GM19023 (cell line): Measurements from ENCODE around the gene IFITM1.
A peak's percentile ranks its signal among the peaks of the same experiment; 100 is the strongest.

Experiments used
- ATAC-seq: cut with Tn5 transposase; IDR thresholded peaks from one replicate; pipeline ENCODE4 v1.9.1; 2021; ENCODE audit warnings: mild to moderate bottlenecking, moderate library complexity; ENCODE audit not compliant: unreplicated experiment

The IFITM1 gene

DNA sequence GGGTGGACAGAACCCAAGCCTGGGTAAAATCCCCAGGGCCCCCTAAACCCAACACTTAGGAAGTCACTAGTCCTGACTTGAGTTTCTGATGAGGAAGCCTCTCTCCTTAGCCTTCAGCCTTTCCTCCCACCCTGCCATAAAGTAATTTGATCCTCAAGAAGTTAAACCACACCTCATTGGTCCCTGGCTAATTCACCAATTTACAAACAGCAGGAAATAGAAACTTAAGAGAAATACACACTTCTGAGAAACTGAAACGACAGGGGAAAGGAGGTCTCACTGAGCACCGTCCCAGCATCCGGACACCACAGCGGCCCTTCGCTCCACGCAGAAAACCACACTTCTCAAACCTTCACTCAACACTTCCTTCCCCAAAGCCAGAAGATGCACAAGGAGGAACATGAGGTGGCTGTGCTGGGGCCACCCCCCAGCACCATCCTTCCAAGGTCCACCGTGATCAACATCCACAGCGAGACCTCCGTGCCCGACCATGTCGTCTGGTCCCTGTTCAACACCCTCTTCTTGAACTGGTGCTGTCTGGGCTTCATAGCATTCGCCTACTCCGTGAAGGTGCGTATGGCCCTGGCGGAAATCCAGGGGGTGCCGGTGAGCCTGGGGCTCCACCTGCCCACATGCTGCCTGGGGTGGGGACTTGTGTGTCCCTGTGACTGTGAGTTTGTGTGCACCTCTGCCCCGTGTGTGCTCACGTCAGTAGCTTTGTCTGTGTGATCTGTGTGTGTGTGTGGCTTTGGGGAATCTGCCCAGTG lies at the start of gene IFITM1:
Gene IFITM1 (plus strand): TSS at position 254 of the 767 bp plus-strand sequence. CDS start 131 bp downstream, at position 385.
- no peak for ATAC-seq

DNA sequence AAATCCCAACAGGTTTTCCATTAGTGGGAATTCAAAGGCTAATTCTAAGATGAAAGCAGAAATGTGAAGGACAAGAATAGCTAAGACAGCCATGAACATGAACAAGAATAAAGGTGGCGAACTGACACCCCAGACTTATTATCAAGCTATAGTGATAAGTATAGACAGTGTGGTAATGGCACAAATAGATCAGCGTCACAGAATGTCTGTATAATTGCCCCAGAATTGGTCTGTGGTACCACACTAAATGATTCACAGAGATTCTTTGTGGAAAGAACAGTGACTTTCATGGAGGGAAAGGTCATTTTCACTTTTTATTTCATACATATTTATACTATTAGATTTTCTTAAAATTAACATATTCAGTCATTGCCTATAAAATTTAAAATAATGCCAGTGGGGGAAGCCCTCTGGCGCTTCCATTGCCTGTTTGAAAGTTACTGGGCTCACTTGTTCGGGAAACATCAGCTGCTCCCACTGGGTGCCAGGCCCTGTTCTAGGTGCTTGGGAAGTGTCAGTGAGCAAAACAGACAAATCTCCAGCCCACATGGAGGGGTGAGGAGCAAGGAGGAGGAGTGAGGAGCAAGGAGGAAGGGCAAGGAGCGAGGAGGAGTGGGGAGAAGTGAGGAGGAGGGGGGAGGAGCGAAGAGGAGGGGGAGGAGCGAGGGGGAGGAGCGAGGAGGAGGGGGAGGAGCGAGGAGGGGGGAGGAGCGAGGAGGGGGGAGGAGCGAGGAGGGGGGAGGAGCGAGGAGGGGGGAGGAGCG lies 47.0 kb upstream of the IFITM1 start:
- ATAC-seq: no peak

DNA sequence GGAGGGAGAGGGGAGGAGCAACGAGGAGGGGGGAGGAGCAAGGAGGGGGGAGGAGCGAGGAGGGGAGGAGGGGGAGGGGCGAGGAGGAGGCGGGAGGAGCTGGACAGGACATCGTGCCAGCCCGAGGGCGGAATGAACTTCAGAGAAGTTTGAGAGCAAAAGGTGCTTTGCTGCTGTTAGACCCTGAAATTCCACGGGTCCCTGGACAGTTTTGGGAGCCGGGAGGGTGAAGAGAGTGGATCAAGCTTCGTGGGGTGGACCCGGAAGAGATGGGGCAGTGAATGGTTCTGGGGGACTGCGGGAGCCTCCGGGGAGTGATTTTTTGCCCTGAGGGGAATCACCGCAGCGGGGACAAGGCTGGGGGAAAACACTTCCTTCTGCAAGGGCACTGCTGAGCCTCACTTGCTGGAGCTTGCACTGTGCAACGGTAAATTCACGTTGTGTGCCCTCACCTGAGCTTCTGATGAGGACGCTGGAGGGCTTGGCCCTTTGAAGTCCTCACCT lies 46.3 kb upstream of the IFITM1 start:
- no peak for ATAC-seq

DNA sequence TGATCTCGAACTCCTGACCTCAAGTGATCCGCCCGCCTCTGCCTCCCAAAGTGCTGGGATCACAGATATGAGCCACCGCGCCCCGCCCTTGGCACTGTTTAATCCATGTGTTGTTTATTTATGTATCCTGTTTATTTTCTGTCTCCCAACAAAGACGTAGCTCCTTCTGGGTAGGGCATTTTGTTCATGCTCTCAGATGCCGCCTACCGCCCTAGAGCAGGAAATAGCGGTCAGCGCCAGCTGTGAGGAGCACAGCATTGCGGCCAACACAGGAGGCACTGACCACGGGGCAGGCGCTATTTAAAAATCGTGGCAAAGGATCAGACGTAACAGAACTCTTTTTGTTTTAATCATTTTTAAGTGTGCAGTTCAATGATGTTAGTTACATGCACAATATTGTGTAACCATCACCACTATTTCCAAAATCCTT lies 45.1 kb upstream of the IFITM1 start:
- ATAC-seq: peak; percentile 60

DNA sequence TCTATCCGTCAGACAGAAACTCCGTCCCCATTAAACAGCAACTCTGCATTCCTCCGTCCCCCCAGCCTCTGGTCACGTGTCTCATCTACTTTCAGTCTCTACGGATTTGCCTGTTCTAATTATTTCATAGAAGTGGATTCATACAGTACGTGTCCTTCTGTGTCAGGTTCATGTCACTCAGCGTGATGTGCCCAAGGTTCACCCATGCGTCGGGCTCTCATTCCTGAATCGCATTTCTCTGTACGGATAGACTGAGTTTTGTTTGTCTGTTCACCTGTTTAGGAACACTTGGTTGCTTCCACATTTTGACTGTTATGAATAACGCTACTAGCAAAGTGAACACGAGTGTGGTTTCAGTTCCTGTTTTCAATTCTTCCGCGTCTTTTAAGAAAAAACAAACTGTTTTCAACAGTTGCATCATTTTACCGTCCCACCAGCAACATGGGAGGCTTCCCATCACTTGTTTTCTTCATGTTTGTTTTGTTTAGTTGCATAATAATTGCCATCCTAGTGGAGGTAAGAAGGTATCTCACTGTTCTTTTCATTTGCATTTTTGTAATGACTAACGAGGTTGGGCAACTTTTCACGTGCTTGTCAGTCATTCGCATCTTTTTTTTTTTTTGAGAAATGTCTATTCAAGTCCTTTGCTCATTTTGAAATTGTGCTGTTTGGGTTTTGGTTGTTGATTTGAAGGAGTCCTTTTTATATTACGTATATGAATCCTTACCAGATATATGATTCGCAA lies 44.5 kb upstream of the IFITM1 start:
- peak; percentile 65 for ATAC-seq

DNA sequence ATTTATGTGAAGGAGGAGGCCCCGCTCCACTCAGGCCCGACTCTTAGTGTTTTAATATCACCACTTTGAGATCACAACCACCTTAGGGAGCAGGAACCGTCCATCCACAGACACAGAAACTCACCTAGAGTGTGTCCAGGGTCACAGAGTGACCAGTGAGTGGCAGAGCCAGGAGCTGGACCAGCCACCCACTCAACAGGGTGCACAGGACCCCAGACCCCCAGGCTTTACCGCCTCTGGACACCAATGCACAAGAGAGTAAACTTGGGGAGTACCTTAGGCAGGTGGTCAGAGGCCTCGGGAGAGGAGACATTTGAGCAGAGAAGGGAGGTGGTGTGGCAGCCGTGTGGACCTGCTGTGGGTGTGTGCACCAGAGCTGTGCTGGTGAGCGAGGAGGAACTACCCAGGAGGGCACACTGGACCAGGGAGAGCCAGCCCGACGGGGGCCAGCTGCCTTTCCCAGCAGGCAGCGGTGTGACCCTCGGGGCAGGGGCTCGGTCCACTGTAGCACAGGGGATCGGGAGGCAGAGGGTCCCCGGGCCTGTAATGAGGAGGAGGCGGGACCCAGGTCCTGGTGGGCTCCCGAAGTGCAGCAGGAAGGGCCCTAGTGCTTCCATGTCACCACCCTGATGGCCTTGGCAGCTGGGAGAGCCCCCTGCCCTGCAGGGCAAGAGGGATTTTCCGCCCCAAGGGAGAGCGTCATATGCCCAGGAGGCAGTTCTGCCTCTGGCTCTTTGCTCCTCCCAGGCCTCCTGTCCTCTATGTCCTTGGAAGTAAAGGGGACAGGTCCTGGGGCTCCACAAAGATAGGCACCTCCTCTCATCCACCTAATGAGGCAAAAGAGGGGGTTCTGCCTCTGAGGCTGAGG lies 43.2 kb upstream of the IFITM1 start:
- ATAC-seq: no peak

DNA sequence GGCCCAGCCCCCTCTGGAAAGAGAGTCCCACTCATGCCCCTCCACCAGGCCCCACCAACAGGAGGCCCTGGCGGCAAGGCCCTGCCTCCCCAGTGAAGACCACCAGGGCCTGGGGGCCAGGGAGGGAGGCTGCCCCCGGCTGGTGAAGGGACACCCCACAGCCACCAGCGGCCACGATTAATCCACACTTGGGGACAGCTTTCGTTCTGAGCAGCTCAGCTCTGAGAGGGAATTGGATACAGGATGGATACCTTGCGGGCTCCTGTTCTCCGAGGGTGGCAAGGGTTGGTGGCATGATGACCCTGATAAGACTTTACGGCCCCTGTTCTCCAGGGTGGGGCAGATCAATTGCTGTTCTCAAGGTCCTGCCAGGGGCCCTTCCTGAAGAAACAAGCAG lies 42.5 kb upstream of the IFITM1 start:
- ATAC-seq: no peak

DNA sequence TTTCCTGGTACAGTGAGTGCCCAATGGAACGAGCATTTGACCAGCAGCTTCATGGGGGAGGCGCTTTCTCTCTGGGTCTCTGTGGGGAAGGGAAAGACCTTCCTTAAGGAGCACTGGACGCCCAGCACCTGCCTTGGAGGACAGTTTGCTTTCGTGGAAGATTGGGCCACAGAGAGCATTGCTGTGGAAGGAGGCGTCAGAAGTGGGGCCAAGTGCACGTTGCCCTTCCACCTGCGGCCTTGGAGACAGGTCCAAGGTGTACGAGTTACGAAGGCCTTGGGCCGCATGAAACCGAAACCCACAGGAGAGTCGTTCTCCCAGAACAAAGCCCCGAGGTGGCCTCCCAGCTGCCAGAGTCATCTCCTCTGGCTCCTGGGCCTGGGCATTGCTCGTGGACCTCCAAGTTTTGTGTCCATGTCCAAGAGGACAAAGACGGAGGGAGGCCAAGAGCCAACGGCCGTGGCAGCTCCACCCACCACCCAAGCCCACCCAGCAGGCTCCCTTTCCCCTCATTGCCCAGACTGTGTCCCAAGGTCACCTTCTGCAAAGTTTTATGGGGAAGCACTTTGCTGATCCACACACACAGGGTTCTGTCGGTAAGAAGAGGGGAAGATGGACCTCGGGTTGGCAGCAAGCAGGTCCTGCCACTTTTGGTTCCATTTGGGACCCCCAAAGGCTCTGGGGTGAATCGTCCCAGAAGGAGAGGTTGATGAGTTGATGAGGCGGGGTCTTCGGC lies 41.5 kb upstream of the IFITM1 start:
- no peak for ATAC-seq

DNA sequence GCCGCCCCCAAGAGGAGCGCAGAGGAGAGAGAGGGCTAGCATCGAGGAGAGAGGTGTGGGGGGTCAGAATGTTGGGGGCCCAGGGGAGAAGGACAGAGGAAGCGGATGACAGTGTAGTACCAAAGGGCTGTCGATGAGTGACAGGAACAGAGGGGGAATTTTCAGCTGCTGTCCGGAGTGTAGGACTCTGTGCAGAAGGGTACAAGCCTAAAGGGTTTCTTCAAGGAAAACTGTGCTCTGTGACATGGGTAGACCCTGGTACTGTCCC lies 41.0 kb upstream of the IFITM1 start:
- ATAC-seq: no peak

DNA sequence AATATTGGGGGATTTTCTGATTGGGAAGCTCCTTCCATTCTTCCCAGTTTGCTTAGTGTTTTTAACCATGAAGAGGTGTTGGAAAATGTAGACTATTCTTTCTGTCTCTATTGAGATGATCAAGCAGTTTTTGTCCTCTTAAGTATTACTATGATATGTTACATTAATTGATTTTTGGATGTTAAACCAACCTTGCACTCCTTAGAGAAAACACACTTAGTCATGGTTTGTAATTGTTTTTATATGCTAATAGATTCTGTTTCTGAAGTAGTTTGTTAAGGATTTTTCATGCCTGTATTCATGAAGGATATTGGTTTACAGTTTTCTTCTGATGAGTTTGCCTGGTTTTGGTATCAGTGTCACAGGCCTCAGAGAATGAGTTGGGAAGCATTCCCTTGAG lies 37.6 kb upstream of the IFITM1 start:
- no peak for ATAC-seq

DNA sequence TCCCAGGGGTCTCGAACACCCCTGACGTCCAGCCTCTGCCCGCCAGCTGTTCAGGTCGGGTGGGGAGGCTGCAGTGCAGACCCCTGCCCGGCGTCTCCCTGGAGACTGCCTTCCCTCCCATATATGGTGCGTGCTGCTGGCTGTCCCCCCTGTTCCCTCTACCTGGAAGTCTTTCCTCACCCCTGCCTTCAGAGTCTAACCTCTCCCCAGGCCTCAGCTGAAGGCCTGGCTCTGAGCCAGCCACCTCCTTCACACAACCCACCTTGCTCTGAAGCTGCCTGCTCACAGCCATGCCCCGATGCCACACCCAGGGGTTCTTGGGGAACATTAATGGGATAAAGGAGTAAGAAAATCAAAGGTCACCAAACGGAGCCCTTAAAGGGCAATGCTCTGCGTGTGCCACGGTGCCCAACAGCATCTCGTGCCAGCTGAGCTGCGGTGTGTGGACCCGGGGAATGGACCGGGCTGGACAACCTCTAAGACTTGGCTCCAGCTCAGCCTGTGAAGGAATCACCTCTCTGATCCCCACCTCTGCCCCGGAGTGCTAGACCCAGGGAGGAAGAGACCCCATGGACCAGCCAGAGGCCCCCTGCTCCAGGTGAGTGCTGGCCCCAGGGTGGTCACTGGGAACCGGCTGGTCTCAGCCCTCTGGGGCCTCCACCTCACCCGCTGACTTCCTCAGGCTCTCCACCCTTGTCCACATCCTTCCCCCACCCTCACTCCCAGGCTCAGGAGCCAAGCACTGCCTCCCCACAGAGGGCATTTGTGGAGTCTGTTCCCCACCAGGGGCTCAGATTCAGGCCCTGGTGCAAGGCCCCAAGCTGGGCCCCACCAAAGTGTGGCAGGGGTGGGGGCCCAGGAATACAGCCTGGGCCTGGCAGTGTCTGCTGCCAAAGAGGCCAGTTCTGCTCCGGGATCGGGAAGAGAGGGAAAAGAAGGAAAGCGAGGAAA lies 35.6 kb upstream of the IFITM1 start, which contains the start of gene NLRP6:
Gene NLRP6 (plus strand): TSS at position 407 of the 951 bp plus-strand sequence. CDS start 163 bp downstream, at position 570.
- ATAC-seq: no peak

DNA sequence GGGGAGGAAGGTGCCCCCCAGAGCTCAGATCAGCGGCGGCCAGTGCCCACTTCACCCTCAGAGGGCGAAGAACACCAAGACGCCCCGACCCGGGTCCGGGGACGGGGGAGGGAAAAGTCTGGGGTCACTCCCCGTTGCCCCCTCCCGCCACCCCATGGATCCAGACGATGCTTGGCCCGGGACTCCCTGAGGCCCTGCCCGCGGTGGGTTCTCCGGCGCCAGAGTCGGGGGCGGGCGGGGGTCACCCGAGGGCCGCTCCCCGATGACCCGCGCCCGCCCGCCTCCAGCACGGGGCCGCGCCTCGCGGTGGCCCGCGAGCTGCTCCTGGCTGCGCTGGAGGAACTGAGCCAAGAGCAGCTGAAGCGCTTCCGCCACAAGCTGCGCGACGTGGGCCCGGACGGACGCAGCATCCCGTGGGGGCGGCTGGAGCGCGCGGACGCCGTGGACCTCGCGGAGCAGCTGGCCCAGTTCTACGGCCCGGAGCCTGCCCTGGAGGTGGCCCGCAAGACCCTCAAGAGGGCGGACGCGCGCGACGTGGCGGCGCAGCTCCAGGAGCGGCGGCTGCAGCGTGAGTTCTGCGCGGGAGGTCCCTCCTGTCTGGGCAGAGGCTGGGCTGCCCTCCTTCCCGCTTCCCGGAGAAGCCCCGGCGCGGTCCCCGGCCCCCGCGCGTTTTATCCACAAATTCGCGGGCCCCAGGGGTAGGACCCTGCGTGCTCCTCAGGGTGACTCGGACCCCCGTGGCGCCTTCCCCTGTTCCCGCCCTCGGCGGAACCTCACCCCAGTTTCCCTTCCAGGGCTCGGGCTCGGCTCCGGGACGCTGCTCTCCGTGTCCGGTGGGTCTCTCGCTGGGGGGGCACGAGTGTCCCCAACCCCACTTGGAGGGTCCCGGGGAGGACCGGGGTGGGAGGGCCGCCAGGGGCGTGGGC lies 34.5 kb upstream of the IFITM1 start:
- ATAC-seq: no peak

DNA sequence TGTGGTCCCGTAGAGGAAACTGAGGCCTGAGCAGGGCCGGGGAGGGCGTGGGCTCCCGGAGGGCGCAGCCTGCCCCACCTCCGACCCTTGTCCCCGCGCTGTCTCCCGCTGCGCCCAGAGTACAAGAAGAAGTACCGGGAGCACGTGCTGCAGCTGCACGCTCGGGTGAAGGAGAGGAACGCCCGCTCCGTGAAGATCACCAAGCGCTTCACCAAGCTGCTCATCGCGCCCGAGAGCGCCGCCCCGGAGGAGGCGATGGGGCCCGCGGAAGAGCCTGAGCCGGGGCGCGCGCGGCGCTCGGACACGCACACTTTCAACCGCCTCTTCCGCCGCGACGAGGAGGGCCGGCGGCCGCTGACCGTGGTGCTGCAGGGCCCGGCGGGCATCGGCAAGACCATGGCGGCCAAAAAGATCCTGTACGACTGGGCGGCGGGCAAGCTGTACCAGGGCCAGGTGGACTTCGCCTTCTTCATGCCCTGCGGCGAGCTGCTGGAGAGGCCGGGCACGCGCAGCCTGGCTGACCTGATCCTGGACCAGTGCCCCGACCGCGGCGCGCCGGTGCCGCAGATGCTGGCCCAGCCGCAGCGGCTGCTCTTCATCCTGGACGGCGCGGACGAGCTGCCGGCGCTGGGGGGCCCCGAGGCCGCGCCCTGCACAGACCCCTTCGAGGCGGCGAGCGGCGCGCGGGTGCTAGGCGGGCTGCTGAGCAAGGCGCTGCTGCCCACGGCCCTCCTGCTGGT lies 33.7 kb upstream of the IFITM1 start:
- no peak for ATAC-seq

DNA sequence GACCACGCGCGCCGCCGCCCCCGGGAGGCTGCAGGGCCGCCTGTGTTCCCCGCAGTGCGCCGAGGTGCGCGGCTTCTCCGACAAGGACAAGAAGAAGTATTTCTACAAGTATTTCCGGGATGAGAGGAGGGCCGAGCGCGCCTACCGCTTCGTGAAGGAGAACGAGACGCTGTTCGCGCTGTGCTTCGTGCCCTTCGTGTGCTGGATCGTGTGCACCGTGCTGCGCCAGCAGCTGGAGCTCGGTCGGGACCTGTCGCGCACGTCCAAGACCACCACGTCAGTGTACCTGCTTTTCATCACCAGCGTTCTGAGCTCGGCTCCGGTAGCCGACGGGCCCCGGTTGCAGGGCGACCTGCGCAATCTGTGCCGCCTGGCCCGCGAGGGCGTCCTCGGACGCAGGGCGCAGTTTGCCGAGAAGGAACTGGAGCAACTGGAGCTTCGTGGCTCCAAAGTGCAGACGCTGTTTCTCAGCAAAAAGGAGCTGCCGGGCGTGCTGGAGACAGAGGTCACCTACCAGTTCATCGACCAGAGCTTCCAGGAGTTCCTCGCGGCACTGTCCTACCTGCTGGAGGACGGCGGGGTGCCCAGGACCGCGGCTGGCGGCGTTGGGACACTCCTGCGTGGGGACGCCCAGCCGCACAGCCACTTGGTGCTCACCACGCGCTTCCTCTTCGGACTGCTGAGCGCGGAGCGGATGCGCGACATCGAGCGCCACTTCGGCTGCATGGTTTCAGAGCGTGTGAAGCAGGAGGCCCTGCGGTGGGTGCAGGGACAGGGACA lies 32.9 kb upstream of the IFITM1 start:
- ATAC-seq: no peak

DNA sequence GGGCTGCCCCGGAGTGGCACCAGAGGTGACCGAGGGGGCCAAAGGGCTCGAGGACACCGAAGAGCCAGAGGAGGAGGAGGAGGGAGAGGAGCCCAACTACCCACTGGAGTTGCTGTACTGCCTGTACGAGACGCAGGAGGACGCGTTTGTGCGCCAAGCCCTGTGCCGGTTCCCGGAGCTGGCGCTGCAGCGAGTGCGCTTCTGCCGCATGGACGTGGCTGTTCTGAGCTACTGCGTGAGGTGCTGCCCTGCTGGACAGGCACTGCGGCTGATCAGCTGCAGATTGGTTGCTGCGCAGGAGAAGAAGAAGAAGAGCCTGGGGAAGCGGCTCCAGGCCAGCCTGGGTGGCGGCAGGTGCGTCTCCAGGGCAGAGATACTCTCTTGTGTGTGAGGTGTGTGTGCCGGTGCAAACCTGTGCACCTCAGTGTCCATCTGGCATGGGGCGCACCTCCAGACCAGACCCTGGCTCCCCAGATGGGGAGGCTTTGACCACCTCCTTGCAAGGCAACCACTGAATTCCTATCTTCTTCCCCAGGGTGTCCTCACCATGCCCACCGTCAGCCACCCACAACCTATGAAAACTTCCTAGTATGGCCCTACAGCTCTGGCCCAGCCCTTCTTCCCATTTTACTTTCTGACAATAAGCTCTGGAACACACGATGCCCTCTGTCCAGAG lies 32.2 kb upstream of the IFITM1 start:
- ATAC-seq: no peak

DNA sequence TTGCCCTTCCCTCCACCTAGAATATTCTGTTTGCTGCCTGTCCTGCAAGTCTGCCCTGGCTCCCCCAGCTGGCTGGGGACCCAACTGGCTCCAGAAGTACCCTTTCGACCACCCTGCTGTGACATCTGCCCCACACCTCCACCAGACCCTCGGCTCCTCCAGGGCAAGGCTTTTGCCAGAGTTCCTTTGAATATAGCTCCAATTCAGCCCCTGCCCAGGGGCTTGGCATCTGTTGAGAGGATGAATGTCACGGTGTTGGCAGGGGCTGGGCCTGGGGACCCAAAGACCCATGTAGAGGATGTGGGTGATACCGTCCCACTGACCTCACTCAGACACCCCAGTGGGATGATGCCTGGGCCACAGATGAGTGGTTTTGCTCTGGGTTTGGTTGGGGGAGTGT lies 31.7 kb upstream of the IFITM1 start:
- ATAC-seq: no peak
